Measurements from ENCODE around the gene PLEKHG5. TPM values are rescaled to one million over a fixed set of nuclear protein-coding genes. Genes with fewer than 3 reads are reported as not detected.

Gene PLEKHG5
- total RNA-seq (0.20 and 0.49 TPM in 2 replicates), polyA plus RNA-seq (0.13 TPM in 1 of 2 replicates, not detected in the other), polyA minus RNA-seq (0.17 and 0.21 TPM in 2 replicates)
- 0.35 TPM for total RNA-seq (2013)

GRCh38 chr1:6491480-6491962 lies at the start of gene PLEKHG5:
TSS of gene PLEKHG5 (minus strand) at chr1:6491667. CDS start at chr1:6477571, 14,096 bp downstream.
- H3K9me3 ChIP-seq (ENCODE audit: control extremely low read depth in 1 of 3, control insufficient read depth in 2 of 3, insufficient read depth in 1 of 3, low read length in 2 of 3) = no peaks in the 10 kb centered on the region
- peak within 1 kb of the TSS in 1 of 2 donors; percentile 42 for H3K27ac ChIP-seq (ENCODE audit: low read length in 2 of 2)
- WGBS (ENCODE audit: insufficient coverage) = 64% methylated on average over 4 of the region's 6 CpGs
- no peaks in the 10 kb centered on the region for H3K9me3 Mint-ChIP-seq (ENCODE audit: insufficient read depth)
- peaks cover 15 to 27% of the 10 kb centered on the region in 2 donors for H3K4me1 ChIP-seq (ENCODE audit: control insufficient read depth in 2 of 2, insufficient read depth in 2 of 2, low read length in 2 of 2)
- no peaks in the 10 kb centered on the region for H3K79me2 ChIP-seq (ENCODE audit: control insufficient read depth, insufficient read depth, low read length)
- peak within 1 kb of the TSS; percentile 77 for H3K9ac ChIP-seq (ENCODE audit: low read length)
- ATAC-seq (ENCODE audit: low read depth) = no peak
- ChIA-PET POLR2A (no interaction called here), CTCF (interaction anchor here (0.9 to 8.5 kb wide), 6 partner anchors 8 to 245 kb away, joined by 3 to 86 read pairs (median 4); partner anchors contain the start of gene NOL9)
- DNase-seq = no peak
- H2AFZ ChIP-seq (ENCODE audit: insufficient read depth, low read depth, low read length, poor library complexity, severe bottlenecking) = peak within 1 kb of the TSS; percentile 91
- peaks cover 0 to 18% (median 4%) of the 10 kb centered on the region in 4 experiments for H3K27me3 ChIP-seq (replicated peaks in 1 of 4; ENCODE audit: control extremely low read depth in 1 of 4, control insufficient read depth in 3 of 4, insufficient read depth in 4 of 4, low read length in 3 of 4)
- no peaks in the 10 kb centered on the region for H4K20me1 ChIP-seq (ENCODE audit: control insufficient read depth, insufficient read depth, low read length, poor library complexity, severe bottlenecking)
- peaks cover 19% of the 10 kb centered on the region for H3K4me1 Mint-ChIP-seq
- no peak for TF ChIP-seq EZH2 (IDR thresholded peaks at IDR 0.05; ENCODE audit: borderline replicate concordance, insufficient read depth, low read depth, low read length, poor library complexity, severe bottlenecking)
- TF ChIP-seq, protein P1, sequence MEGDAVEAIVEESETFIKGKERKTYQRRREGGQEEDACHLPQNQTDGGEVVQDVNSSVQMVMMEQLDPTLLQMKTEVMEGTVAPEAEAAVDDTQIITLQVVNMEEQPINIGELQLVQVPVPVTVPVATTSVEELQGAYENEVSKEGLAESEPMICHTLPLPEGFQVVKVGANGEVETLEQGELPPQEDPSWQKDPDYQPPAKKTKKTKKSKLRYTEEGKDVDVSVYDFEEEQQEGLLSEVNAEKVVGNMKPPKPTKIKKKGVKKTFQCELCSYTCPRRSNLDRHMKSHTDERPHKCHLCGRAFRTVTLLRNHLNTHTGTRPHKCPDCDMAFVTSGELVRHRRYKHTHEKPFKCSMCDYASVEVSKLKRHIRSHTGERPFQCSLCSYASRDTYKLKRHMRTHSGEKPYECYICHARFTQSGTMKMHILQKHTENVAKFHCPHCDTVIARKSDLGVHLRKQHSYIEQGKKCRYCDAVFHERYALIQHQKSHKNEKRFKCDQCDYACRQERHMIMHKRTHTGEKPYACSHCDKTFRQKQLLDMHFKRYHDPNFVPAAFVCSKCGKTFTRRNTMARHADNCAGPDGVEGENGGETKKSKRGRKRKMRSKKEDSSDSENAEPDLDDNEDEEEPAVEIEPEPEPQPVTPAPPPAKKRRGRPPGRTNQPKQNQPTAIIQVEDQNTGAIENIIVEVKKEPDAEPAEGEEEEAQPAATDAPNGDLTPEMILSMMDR (IDR thresholded peaks at IDR 0.05) = no peak
- peak within 1 kb of the TSS in 4 of 5 experiments; percentile 44 to 83 (median 68) for H3K4me3 ChIP-seq (ENCODE audit: control extremely low read depth in 1 of 5, extremely low read depth in 1 of 5, insufficient read depth in 1 of 5, low read depth in 2 of 5, low read length in 4 of 5)
- peak within 1 kb of the TSS; percentile 70 for H3K4me3 Mint-ChIP-seq
- intact Hi-C loops (cut with micrococcal nuclease) = no loop called here
- peak within 1 kb of the TSS; percentile 2 for H3K27ac Mint-ChIP-seq
- no peaks in the 10 kb centered on the region for H3K36me3 ChIP-seq (replicated peaks in 1 of 2; ENCODE audit: control extremely low read depth in 1 of 2, control insufficient read depth in 1 of 2, extremely low read depth in 1 of 2, insufficient read depth in 2 of 2, low read length in 1 of 2)
- H3K27me3 Mint-ChIP-seq = peaks cover 11% of the 10 kb centered on the region
- H3K4me2 ChIP-seq (replicated peaks; ENCODE audit: low read depth, low read length, poor library complexity, severe bottlenecking) = peak within 1 kb of the TSS; percentile 97

- intact Hi-C loops (cut with micrococcal nuclease) = no loop called here
- Mint-ChIP-seq H3K27ac (no peak overlapping the region), H3K9me3 (ENCODE audit: insufficient read depth) (no peaks in the 10 kb centered on the region), H3K4me3 (no peak overlapping the region), H3K27me3 (no peaks in the 10 kb centered on the region), H3K4me1 (no peaks in the 10 kb centered on the region)
- Histone ChIP-seq H4K20me1 (ENCODE audit: control insufficient read depth, insufficient read depth, low read length, poor library complexity, severe bottlenecking) (peaks cover 6% of the 10 kb centered on the region), H3K4me3 (ENCODE audit: control extremely low read depth in 1 of 5, extremely low read depth in 1 of 5, insufficient read depth in 1 of 5, low read depth in 2 of 5, low read length in 4 of 5) (no peak overlapping the region), H3K9me3 (ENCODE audit: control extremely low read depth in 1 of 3, control insufficient read depth in 2 of 3, insufficient read depth in 1 of 3, low read length in 2 of 3) (no peaks in the 10 kb centered on the region), H3K27ac (ENCODE audit: low read length in 2 of 2) (no peak overlapping the region), H3K79me2 (ENCODE audit: control insufficient read depth, insufficient read depth, low read length) (peaks cover 12% of the 10 kb centered on the region), H3K36me3 (replicated peaks in 1 of 2; ENCODE audit: control extremely low read depth in 1 of 2, control insufficient read depth in 1 of 2, extremely low read depth in 1 of 2, insufficient read depth in 2 of 2, low read length in 1 of 2) (peaks cover 11 to 29% of the 10 kb centered on the region in 2 experiments), H3K4me1 (ENCODE audit: control insufficient read depth in 2 of 2, insufficient read depth in 2 of 2, low read length in 2 of 2) (no peaks in the 10 kb centered on the region), H2AFZ (ENCODE audit: insufficient read depth, low read depth, low read length, poor library complexity, severe bottlenecking) (no peak overlapping the region), H3K27me3 (replicated peaks in 1 of 4; ENCODE audit: control extremely low read depth in 1 of 4, control insufficient read depth in 3 of 4, insufficient read depth in 4 of 4, low read length in 3 of 4) (no peaks in the 10 kb centered on the region), H3K9ac (ENCODE audit: low read length) (no peak overlapping the region), H3K4me2 (replicated peaks; ENCODE audit: low read depth, low read length, poor library complexity, severe bottlenecking) (no peak overlapping the region)
- TF ChIP-seq EZH2 (IDR thresholded peaks at IDR 0.05; ENCODE audit: borderline replicate concordance, insufficient read depth, low read depth, low read length, poor library complexity, severe bottlenecking) = no peak
- TF ChIP-seq, protein P1 (IDR thresholded peaks at IDR 0.05) = no peak
- ChIA-PET CTCF (no interaction called here), POLR2A (no interaction called here)
- ATAC-seq (ENCODE audit: low read depth) (no peak), DNase-seq (no peak)
- no CpG with 5 or more reads among the region's 3 CpGs for WGBS (ENCODE audit: insufficient coverage)
These were observed 47.5 kb upstream of the PLEKHG5 start for GRCh38 chr1:6538956-6539355.

Measured in B cell (primary cell).